ENCODE results near the gene USP17L27.
"Not testable (repeated sequence)": the region's sequence is repeated elsewhere in the genome, so short reads cannot be mapped to it uniquely, and the experiment has no call there.

GRCh38 chr4:9324865-9325264 is 19.1 kb upstream of the USP17L27 start, which contains the start of gene USP17L24:
- not testable (repeated sequence) for TF ChIP-seq CTCF (IDR thresholded peaks at IDR 0.05; ENCODE audit: insufficient read depth, low read length); POLR2AphosphoS5 (IDR thresholded peaks at IDR 0.05; ENCODE audit: low read depth); GABPA (IDR thresholded peaks at IDR 0.05; ENCODE audit: low read depth)

Measured in HL-60 (cell line).